Retina (tissue), 1 donor: ENCODE measurements around the gene F12.

Experiments
- DNase-seq: peaks from one replicate; pipeline ENCODE4 v3.0.0-alpha.2; 2016

F12 gene

DNA sequence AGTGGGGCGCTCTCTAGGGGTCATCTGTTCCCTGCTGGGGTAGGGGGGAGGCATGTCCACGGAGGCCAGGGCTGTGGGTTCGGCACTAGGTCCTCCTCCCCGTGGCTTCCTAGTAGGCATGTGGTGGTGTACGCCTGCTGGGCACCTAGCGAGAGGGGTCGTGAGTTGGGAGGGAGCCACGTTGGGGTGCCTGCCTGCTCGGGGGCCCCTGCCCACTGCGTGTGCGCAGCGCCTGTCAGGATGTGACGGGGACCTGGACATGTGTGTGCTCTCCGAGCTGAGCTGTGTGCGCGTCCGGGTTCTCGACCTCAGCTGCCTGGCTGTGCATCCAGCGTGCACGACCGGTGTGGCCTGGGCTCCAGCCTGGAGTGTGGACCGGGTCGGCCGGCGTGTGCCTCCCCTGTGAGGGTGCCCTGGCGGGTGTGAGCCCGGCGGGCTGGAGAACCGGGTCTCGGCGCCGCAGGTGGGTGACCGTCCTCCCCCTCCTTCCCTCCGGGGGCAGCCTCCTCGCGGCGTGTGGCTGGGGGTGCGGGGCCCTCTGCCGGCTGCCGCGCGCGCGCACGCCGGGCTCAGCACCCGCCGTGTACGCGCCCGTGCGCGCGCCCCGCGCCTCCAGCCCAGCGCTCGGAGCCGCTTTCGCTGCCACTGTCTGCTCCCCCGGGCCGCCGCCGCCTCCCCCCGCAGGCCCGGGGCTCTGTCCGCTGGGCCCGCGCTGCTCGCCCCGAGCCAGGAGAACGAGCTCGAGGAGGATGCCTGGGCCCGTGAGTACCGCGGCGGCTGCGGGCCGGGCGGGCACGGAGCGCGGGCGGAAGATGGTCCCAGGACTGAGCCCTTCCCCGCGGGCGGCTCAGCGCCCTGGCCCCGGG, 37.1 kb upstream of the F12 start, which contains the start of gene PRR7:
PRR7 (plus strand) TSS at position 615 of the 866 bp plus-strand sequence. CDS start 8,254 bp downstream, outside the sequence.
- peak; percentile 91 for DNase-seq

DNA sequence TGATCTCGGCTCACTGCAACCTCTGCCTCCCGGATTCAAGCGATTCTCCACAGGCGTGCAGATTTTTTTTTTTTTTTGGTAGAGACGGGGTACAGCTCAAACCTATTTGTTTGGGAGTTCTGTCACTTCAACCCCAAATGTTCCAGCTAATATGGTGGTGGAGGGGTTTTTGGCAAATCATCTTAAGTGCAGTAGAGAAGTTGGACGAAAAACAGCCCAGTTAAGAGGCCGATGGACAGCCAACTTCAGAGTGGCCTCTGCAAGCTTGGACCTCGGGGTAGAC, 36.5 kb upstream of the F12 start:
- no peak for DNase-seq

DNA sequence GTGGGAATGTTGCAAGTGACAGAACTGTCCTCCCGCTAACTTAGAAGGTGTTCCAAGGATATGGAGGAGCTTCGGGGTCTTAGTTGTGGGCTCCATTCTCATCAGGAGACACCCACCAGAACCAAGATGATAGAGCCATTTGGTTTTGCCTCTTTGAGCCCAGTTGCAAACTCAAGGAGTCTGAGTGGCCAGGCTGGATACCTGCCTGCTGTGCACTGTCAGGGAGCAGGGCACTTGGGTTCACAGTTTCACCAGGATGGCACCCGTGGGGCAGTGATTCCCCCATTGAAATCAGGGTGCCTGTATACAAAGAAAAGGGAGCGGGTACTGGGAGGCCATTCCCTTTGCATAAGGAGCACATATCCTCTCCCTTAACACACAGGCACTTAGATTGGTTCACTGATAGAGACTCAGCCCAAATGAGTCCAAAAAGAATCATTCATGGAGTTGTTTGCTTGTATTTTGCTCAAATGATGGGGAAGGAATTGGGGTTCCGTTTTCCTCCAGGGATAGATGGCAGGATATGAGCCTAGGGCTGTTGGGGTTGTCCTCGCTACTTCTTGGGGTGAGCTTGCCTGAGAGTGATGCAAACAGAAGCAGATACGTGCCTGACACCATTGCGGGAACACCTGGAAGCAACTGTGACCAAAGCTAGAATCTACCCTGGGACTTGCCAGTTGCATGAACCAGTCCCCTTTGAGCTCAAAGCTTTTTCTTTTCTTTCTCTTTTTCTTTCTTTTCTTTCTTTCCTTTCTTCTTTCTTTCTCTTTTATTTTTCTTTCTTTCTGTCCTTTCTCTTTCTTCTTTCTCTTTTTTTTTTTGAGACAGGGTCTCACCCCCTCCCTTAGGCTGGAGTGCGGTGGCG, 35.9 kb upstream of the F12 start:
- peak; percentile 26 for DNase-seq

GRCh38 chr5:177444106-177445051, 35.0 kb upstream of the F12 start:
- DNase-seq: no peak

DNA sequence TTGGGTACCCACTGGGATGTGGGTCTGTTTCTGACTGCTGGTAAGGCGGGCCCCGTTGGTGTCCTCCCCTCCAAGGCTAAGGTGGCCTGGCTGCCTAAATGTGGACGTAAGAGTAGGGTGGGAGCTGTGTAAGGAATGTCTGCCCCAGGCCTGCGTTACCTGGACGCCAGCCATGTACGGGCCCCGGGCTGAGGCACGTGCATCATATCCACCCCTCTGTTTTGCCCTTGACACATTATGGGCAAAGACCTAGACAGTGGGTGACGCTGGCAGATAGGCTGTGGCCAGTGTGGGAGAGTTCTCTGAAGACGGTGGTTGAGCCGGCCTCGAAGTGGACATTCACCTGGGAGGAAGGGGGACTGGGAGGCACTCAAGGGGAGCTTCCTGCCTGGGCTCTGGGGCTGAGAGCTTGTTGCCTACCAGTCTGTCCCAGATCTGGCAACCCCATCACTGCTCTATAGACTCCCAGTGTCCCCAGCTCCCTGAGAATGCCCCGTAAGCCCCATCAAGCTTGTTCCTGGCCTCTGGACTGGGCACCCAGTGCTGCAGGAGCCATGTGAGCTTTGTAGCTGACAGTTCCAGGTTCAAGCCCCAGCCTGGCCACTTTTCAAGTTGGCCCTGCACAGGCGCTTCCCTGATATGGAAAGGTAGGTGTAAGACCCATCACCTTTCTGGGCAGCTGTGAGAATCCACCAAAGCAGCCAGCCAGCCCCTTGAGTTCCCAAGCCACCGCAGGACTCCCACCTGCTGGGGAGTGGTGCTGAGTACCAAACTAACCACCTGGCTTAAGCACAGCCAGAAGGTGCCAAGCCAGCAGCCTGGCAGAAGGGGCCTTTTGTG, 34.0 kb upstream of the F12 start:
- no peak for DNase-seq

DNA sequence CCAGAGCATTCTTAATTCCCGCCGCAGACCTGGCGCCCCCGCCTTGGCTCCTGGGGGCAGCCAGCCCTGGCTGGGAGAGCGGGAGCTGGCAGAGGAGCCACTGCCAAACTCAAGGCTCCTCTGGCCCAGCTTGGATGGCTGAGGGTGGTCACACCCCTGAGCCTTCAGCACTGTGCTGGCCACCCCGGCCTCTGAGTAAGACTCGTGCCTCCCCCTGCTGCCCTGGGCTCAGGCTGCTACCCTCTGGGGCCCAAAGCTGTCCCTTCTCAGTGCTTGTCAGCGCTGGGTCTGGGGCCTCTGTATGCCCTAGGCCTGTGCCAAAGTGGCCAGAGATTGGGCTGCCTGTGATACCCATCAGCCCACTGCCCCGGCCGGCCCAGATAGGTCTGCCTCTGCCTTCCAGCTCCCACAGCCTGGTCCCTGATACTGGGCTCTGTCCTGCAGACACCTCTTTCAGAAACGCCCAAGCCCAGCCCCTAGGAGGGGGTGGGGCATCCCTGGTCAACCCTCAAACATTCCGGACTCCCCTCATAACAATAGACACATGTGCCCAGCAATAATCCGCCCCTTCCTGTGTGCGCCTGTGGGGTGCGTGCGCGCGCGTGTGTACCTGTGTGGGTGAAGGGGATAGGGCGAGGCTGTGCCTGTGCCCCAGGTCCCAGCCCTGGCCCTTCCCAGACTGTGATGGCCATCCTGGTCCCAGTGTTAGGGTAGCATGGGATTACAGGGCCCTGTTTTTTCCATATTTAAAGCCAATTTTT, 32.9 kb upstream of the F12 start:
- DNase-seq: no peak

DNA sequence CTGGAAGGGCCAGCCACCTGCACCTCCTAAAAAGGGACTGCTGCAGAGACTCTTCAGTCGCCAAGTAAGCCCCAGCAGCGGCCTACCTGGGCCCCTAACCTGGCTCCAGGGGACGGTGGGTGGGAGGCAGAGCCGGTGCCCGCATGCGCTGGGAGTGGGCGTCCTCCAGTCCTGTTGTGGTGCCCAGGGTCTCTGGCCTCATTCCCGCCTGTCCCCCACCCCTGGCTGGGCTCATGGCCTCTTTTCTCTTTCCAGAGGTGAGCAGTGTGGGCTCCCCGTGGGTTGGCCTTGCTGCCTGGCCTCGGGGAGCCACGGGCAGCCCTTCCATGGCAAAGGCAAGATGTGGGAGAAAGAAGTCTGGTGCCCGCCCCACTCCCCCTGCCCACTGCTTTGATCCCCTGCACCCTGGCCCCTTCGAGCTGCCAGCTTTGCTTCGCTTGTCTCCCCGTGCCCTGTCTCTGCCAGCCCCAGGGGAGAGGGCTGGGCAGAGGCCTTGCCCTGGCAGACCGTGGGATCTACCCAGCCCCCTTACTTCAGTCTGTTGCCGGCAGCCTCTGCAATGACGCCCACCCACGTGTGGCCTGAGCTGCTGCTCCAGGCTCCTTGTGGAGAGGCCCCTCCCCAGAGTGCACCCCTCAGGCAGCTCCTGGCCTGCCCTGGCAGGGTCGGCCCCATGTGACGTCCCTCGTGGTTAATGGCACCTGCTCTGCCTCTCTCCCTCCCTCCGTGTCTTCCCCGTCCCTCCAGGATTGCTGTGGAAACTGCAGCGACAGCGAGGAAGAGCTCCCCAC, 31.8 kb upstream of the F12 start:
- no peak for DNase-seq

GRCh38 chr5:177440211-177440989, 31.0 kb upstream of the F12 start:
- no peak for DNase-seq

- DNase-seq: no peak
Measured at GRCh38 chr5:177439518-177440053, 30.2 kb upstream of the F12 start.

GRCh38 chr5:177438468-177438867, 29.1 kb upstream of the F12 start:
- DNase-seq: no peak

- DNase-seq: no peak
Measured at GRCh38 chr5:177437623-177438022, 28.3 kb upstream of the F12 start.

DNA sequence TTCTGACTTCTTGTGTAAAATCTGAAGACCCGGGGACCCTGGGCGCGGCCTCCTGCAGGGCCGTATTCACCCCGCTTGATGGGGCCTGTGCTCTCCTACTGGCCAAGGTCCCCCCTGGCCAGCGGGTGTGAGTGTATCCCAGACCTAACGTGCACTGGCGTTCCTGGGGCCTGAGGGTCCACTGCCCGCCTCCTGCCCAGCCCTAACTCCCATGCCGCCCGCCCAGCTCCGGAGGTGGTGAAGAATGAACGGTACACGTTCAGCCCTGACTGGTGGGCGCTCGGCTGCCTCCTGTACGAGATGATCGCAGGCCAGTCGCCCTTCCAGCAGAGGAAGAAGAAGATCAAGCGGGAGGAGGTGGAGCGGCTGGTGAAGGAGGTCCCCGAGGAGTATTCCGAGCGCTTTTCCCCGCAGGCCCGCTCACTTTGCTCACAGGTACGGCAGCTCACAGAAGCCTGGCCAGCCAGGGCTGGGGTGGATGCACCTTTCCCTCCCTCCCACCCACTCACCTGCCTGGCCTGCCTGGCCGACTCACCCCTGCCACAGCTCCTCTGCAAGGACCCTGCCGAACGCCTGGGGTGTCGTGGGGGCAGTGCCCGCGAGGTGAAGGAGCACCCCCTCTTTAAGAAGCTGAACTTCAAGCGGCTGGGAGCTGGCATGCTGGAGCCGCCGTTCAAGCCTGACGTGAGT, 26.6 kb upstream of the F12 start:
- DNase-seq: no peak

- DNase-seq: no peak
Measured at GRCh38 chr5:177434942-177435738, 25.8 kb upstream of the F12 start.

GRCh38 chr5:177434437-177434836, 25.1 kb upstream of the F12 start:
- no peak for DNase-seq

GRCh38 chr5:177433658-177434217, 24.4 kb upstream of the F12 start:
- DNase-seq: no peak

DNA sequence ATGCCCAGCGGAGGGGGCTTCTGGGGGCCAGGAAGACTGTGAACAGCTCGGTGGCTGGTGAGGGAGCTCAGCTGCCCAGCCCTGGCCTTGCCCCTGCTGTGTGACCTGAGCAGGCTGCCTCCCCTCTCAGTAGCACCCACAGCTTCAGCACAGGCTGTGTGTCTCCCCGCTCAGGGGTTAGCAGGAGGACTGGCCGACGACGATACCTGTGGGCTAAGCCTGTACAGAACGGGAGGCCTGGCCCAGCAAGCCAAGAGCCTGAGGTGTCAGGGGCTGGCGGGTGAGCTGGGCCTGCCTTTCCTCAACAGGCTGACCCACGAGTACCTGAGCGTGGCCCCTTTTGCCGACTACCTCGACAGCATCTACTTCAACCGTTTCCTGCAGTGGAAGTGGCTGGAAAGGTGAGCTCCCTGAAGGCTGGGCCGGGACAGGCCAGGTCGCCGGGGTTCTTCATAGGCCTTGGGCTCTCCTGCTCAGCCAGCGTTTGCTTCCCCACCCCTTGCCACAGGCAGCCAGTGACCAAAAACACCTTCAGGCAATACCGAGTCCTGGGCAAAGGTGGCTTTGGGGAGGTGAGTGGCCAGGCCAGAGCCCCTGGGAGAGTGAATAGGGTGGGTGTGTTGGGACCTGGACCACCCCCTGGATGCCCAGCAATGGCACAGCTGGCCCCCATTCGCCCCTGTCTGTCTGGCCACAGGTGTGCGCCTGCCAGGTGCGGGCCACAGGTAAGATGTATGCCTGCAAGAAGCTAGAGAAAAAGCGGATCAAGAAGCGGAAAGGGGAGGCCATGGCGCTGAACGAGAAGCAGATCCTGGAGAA, 23.7 kb upstream of the F12 start:
- DNase-seq: no peak
